Naive thymus-derived CD8-positive, alpha-beta T cell (primary cell): ENCODE measurements around the gene DNAAF8. TPM values are rescaled to one million over a fixed set of nuclear protein-coding genes. Genes with fewer than 3 reads are reported as not detected.
"Not testable (repeated sequence)": the region's sequence is repeated elsewhere in the genome, so short reads cannot be mapped to it uniquely, and the experiment has no call there.

Experiments
- ATAC-seq, 2 donors: fragments of 150-1000 bp; cut with Tn5 transposase in 1 of 2; sonication (Bioruptor Pico), chemical (Tn5 transposase) in 1 of 2; 1 replicate in 1 of 2; 2 replicates in 1 of 2; pipeline ENCODE4 v1.10.0; 2021; ENCODE audit warnings: mild to moderate bottlenecking in 2 of 2, moderate library complexity in 2 of 2
- POLR2A ChIA-PET: fragments of 350-600 bp; sonication (Branson Sonifier 250); formaldehyde crosslinking; loops from one replicate; lab custom pipeline; 2021; ENCODE audit warnings: antibody characterized with exemption; lab: Charles Lee
- DNase-seq, 10 donors: peaks; one replicate each; pipeline versions ENCODE4 v3.0.0 to v3.0.0-alpha.2; 2020 to 2022
- H3K27ac Mint-ChIP-seq, 10 donors: one replicate each; pipeline ENCODE4 v1.8.0; 2020 to 2022; ENCODE audit warnings: mild to moderate bottlenecking in 10 of 10, mixed read lengths in 10 of 10, moderate library complexity in 4 of 10, inconsistent platforms in 1 of 10
- H3K27me3 Mint-ChIP-seq, 5 donors: one replicate each; pipeline ENCODE4 v1.8.0; 2021 to 2022; ENCODE audit warnings: mixed read lengths in 5 of 5
- H3K36me3 Mint-ChIP-seq, 3 donors: one replicate each; pipeline ENCODE4 v1.8.0; 2020 to 2022; ENCODE audit warnings: mixed read lengths in 3 of 3, mild to moderate bottlenecking in 2 of 3, inconsistent platforms in 1 of 3
- H3K4me1 Mint-ChIP-seq, 4 donors: one replicate each; pipeline ENCODE4 v1.8.0; 2021 to 2022; ENCODE audit warnings: mixed read lengths in 4 of 4
- H3K4me3 Mint-ChIP-seq, 10 donors: one replicate each; pipeline ENCODE4 v1.8.0; 2020 to 2022; ENCODE audit warnings: mild to moderate bottlenecking in 10 of 10, mixed read lengths in 10 of 10, moderate library complexity in 6 of 10, inconsistent platforms in 1 of 10
- H3K9me3 Mint-ChIP-seq, 9 donors: one replicate each; pipeline ENCODE4 v1.8.0; 2020 to 2022; ENCODE audit warnings: mixed read lengths in 9 of 9, mild to moderate bottlenecking in 3 of 9, inconsistent platforms in 1 of 9, moderate library complexity in 1 of 9
- polyA plus RNA-seq, 3 donors: library from polyadenylated mRNA; unstranded; fragments of 300-500 nt; fragmentation: Illumina TruSeq; gene quantifications; one replicate each; pipeline ENCODE4 v1.2.3, GENCODE V29; 2021
- total RNA-seq, 8 experiments: library from RNA in 2 of 8; stranded (reverse) in 2 of 8; gene quantifications; one replicate each; pipeline ENCODE4 v1.2.3 and lab custom pipeline; 2021 to 2026

Gene DNAAF8
- total and polyA plus RNA-seq, 5 experiments from 2014 or later = 0.26 to 0.48 (median 0.32) TPM; not detected in 1

GRCh38 chr16:4778050-4778392 is 43.7 kb downstream of the DNAAF8 start:
- DNase-seq = no peak
- H3K27me3 Mint-ChIP-seq = no peaks in the 10 kb centered on the region
- no peak overlapping the region for H3K27ac Mint-ChIP-seq
- no peak for ATAC-seq
- no peaks in the 10 kb centered on the region for H3K4me1 Mint-ChIP-seq
- no peaks in the 10 kb centered on the region for H3K36me3 Mint-ChIP-seq
- no peak overlapping the region for H3K4me3 Mint-ChIP-seq
- POLR2A ChIA-PET = no interaction called here
- H3K9me3 Mint-ChIP-seq = no peaks in the 10 kb centered on the region

- no peak for DNase-seq
- no peak for ATAC-seq
- H3K9me3 Mint-ChIP-seq = no peaks in the 10 kb centered on the region
- H3K36me3 Mint-ChIP-seq = no peaks in the 10 kb centered on the region
- POLR2A ChIA-PET = no interaction called here
- H3K4me3 Mint-ChIP-seq = no peak overlapping the region
- no peaks in the 10 kb centered on the region for H3K27me3 Mint-ChIP-seq
- H3K4me1 Mint-ChIP-seq = no peaks in the 10 kb centered on the region
- H3K27ac Mint-ChIP-seq = no peak overlapping the region
Observed at GRCh38 chr16:4780235-4780634, 45.9 kb downstream of the DNAAF8 start.

GRCh38 chr16:4783251-4783950 is 49.1 kb downstream of the DNAAF8 start:
- H3K27me3 Mint-ChIP-seq = no peaks in the 10 kb centered on the region

GRCh38 chr16:4783951-4784336 is 49.6 kb downstream of the DNAAF8 start:
- POLR2A ChIA-PET = no interaction called here
- H3K27me3 Mint-ChIP-seq = no peaks in the 10 kb centered on the region
- no peak for DNase-seq
- H3K27ac Mint-ChIP-seq = no peak overlapping the region
- H3K4me1 Mint-ChIP-seq = no peaks in the 10 kb centered on the region
- H3K4me3 Mint-ChIP-seq = no peak overlapping the region
- H3K36me3 Mint-ChIP-seq = no peaks in the 10 kb centered on the region
- no peaks in the 10 kb centered on the region for H3K9me3 Mint-ChIP-seq
- ATAC-seq = no peak

More at GRCh38 chr16:4783251-4783950, 49.1 kb downstream of the DNAAF8 start:
- Mint-ChIP-seq H3K4me3 (no peak overlapping the region), H3K27ac (peak overlapping the region in 2 of 10 donors; percentile 7 to 24), H3K36me3 (no peaks in the 10 kb centered on the region), H3K9me3 (no peaks in the 10 kb centered on the region), H3K4me1 (no peaks in the 10 kb centered on the region)
- no peak for DNase-seq
- no peak for ATAC-seq
- POLR2A ChIA-PET = no interaction called here

- H3K36me3 Mint-ChIP-seq, ATAC-seq, H3K4me3 Mint-ChIP-seq, H3K4me1 Mint-ChIP-seq, H3K27me3 Mint-ChIP-seq, POLR2A ChIA-PET, H3K9me3 Mint-ChIP-seq, DNase-seq, H3K27ac Mint-ChIP-seq: not testable (repeated sequence)
Observed at GRCh38 chr16:4784444-4784987, 50.2 kb downstream of the DNAAF8 start.

- Mint-ChIP-seq H3K27me3 (peaks cover 0 to under 1% (median 0%) of the 10 kb centered on the region in 5 donors), H3K27ac (peak overlapping the region in 1 of 10 donors; percentile 68), H3K36me3 (no peaks in the 10 kb centered on the region), H3K9me3 (no peaks in the 10 kb centered on the region), H3K4me1 (no peaks in the 10 kb centered on the region), H3K4me3 (no peak overlapping the region)
- DNase-seq = no peak
- POLR2A ChIA-PET = no interaction called here
- no peak for ATAC-seq
Observed at GRCh38 chr16:4785758-4786433, 51.6 kb downstream of the DNAAF8 start.

GRCh38 chr16:4787068-4787467 is 52.7 kb downstream of the DNAAF8 start:
- H3K4me3 Mint-ChIP-seq = no peak overlapping the region
- H3K36me3 Mint-ChIP-seq = no peaks in the 10 kb centered on the region
- ATAC-seq (no peak), DNase-seq (no peak)
- POLR2A ChIA-PET = interaction anchor here (1.0 kb wide), 1 partner anchor 9 kb away, joined by 3 read pairs; no protein-coding TSS in a partner anchor
- H3K9me3 Mint-ChIP-seq = no peaks in the 10 kb centered on the region
- no peak overlapping the region for H3K27ac Mint-ChIP-seq
- H3K4me1 Mint-ChIP-seq = no peaks in the 10 kb centered on the region
- H3K27me3 Mint-ChIP-seq = peaks cover 0 to 3% (median 0%) of the 10 kb centered on the region in 5 donors

- Mint-ChIP-seq H3K27me3 (peaks cover 0 to 3% (median 0%) of the 10 kb centered on the region in 5 donors), H3K36me3 (no peaks in the 10 kb centered on the region), H3K27ac (peak within 1 kb of the TSS in 1 of 10 donors; percentile 73), H3K4me3 (no peak within 1 kb of the TSS), H3K4me1 (no peaks in the 10 kb centered on the region), H3K9me3 (no peaks in the 10 kb centered on the region)
- DNase-seq = no peak
- POLR2A ChIA-PET = interaction anchor here (1.0 kb wide), 1 partner anchor 8 kb away, joined by 3 read pairs; no protein-coding TSS in a partner anchor
- no peak for ATAC-seq
Observed at GRCh38 chr16:4787627-4788482, 53.5 kb downstream of the DNAAF8 start, which contains the start of gene SEPTIN12. SEPTIN12 (minus strand) TSS chr16:4788345; CDS start chr16:4787645, 700 bp downstream.

- Mint-ChIP-seq H3K27me3 (peaks cover 0 to 3% (median 0%) of the 10 kb centered on the region in 5 donors), H3K9me3 (no peaks in the 10 kb centered on the region), H3K27ac (no peak overlapping the region), H3K36me3 (no peaks in the 10 kb centered on the region), H3K4me3 (no peak overlapping the region), H3K4me1 (no peaks in the 10 kb centered on the region)
- DNase-seq (no peak), ATAC-seq (no peak)
- POLR2A ChIA-PET = no interaction called here
Observed at GRCh38 chr16:4788489-4788889, 54.2 kb downstream of the DNAAF8 start.

- Mint-ChIP-seq H3K27me3 (peaks cover 0 to 3% (median 0%) of the 10 kb centered on the region in 5 donors), H3K4me3 (no peak overlapping the region), H3K9me3 (no peaks in the 10 kb centered on the region), H3K4me1 (no peaks in the 10 kb centered on the region), H3K27ac (no peak overlapping the region), H3K36me3 (no peaks in the 10 kb centered on the region)
- POLR2A ChIA-PET = no interaction called here
- DNase-seq (no peak), ATAC-seq (no peak)
Observed at GRCh38 chr16:4788910-4789309, 54.6 kb downstream of the DNAAF8 start.

GRCh38 chr16:4790261-4790660 is 55.9 kb downstream of the DNAAF8 start:
- no peaks in the 10 kb centered on the region for H3K36me3 Mint-ChIP-seq
- peak overlapping the region in 1 of 10 donors; percentile 83 for H3K27ac Mint-ChIP-seq
- H3K27me3 Mint-ChIP-seq = peaks cover 0 to 3% (median 0%) of the 10 kb centered on the region in 5 donors
- no peak for ATAC-seq
- H3K9me3 Mint-ChIP-seq = no peaks in the 10 kb centered on the region
- POLR2A ChIA-PET = interaction anchor here (0.8 kb wide), 1 partner anchor 24 kb away, joined by 3 read pairs; the partner anchor contains the start of gene ZNF500
- no peaks in the 10 kb centered on the region for H3K4me1 Mint-ChIP-seq
- no peak overlapping the region for H3K4me3 Mint-ChIP-seq
- DNase-seq = no peak

- peak overlapping the region in 2 of 10 donors; percentile 55 to 62 for H3K27ac Mint-ChIP-seq
- no peaks in the 10 kb centered on the region for H3K36me3 Mint-ChIP-seq
- no peak overlapping the region for H3K4me3 Mint-ChIP-seq
- no peaks in the 10 kb centered on the region for H3K9me3 Mint-ChIP-seq
- no peak for ATAC-seq
- no peaks in the 10 kb centered on the region for H3K4me1 Mint-ChIP-seq
- no peak for DNase-seq
- peaks cover 0 to 3% (median 0%) of the 10 kb centered on the region in 5 donors for H3K27me3 Mint-ChIP-seq
- POLR2A ChIA-PET = interaction anchor here (0.8 kb wide), 1 partner anchor 24 kb away, joined by 3 read pairs; the partner anchor contains the start of gene ZNF500
Observed at GRCh38 chr16:4790871-4791270, 56.5 kb downstream of the DNAAF8 start.
